ENCODE results near the gene CISD3.

CISD3 gene

DNA sequence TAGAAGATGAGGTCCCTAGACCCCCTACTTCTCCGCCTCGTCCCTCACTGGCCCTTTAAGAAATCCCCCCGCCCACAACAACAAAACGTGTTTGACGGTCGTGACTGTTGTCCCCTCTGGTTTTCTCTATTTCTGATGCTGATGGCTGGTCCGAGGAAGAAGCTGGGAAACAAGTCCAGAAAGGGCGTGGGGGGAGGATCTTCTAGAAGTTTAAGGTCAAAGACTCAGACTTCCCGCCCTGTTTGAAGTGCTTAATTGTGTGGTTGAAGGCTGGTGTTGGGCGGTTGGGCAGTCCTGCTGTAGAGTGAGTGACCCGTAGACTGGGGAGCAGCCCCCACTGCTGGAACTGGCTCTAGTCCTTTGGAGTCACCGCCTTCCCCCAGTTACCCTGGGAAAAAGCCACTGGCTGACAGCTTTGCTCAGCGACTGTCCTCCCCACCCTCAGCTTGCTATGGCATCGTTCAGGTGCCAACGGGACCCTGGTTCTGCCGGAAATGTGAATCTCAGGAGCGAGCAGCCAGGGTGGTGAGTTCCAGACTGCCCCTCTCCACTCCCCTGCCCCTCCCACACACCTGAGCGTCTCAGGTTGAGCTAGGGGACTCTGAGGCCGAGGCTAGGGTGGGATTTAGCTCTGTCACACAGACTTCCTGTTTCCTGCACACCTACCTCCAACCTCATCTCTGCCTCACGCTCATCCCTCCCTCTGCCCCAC lies 23.5 kb upstream of the CISD3 start:
- peak in 2 of 58 donors; percentile 18 to 27 for DNase-seq

DNA sequence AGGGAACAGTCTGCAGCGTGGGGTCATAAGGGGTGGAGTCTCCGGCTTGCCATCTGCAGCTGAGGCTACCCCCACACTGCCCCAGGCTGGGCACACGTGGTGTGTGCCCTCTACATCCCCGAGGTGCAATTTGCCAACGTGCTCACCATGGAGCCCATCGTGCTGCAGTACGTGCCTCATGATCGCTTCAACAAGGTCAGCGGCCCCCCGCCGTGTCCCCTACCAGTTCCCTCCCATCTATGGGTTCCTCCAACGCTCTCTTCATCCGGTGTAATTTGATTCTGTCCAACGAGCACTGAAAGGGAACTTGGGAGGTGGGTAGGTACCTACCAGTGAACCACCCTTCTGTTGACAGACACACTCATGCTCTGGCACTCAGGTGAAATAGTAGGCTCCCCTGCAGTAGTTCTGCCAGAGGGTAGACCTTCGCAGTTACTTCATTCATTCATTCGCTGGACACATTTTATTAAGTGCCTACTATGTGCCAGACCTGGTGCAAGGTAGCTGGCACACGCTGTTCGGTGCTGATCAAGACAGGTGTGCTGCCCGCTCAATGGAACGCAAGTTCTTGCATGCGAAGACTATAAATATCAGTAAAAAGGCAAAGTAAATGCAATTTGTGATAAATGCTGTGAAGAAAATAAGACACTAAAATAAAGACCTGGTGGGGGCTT lies 22.3 kb upstream of the CISD3 start:
- no peak for DNase-seq

DNA sequence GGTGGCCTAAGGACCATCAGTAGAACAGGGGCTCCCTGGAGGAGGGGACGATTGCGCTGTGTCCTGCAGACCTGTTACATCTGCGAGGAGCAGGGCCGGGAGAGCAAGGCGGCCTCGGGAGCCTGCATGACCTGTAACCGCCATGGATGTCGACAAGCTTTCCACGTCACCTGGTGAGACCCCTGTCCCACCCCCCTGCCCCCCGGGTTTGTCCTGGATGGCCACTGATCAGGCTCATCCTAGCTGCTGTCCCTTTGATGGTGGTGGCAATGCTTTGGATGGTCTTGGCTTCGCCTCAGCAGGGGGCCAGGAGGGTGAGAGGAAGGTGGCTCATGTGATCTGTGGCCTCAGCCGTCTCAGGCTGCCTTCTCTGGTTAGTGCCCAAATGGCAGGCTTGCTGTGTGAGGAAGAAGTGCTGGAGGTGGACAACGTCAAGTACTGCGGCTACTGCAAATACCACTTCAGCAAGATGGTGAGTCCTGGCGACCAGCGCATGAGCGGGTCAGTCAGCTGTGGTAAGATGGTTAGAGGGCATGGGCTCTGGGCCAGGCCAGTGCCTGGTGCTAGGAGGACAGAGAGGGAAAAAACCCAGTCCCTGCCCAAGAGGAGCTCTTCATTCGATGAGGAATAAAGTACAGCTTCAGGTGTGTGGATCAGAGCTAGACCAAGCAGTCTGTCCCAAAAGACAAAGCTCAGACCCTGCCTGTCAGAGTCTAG lies 20.9 kb upstream of the CISD3 start:
- no peak for DNase-seq

DNA sequence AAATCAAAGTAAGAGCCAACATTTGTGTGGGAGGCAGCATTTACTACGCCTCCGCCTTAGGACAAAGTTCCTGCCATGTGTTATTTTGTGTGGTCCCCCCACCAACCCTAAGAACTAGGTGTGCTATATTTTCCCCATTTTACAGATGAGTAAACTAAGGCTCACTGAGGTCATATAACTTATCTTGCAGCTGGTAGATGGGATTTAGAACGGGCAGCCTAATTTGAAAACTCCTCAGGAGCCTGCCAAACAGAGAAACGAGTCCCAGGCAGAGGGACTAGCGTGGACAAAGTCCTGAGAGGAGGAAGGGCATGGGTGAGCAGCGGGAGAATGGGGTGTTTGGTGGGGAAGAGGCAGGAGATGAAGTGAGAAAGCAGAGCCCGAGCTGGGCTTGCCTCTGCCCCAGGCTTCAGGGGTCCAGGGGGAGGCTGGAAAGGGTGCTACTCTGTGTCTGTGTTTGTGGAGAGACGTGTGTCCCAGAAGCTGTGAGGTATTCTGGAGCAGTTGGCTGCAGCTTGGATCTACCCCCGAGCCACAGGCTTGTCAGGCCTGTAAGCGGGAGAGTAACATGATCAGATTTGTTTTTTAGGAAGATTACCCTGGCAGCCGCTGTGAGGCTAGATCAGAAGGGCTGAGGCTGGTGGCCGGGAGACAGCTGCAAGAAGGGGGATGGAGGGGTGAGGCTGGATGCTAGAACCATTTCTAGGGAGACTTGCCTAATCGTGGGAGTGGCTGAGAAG lies 20.1 kb upstream of the CISD3 start:
- DNase-seq, result no peak

DNA sequence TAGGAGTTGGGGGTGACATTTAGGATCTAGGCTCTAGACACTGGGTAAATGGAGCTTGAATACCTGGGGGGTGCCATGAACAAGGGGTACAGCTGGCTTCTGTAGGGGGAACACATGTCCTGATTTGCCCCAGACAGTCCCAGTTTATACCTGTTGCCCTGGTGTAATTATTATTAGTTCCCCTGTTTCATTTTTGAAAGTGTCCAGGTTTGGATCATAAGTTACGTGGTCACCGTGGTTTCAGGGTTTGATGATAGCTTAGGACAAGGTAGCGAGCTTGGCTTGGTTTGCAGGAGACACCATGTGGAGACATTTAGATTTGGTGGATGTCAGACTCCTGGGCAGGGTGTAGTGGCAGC lies 19.6 kb upstream of the CISD3 start:
- no peak for DNase-seq

DNA sequence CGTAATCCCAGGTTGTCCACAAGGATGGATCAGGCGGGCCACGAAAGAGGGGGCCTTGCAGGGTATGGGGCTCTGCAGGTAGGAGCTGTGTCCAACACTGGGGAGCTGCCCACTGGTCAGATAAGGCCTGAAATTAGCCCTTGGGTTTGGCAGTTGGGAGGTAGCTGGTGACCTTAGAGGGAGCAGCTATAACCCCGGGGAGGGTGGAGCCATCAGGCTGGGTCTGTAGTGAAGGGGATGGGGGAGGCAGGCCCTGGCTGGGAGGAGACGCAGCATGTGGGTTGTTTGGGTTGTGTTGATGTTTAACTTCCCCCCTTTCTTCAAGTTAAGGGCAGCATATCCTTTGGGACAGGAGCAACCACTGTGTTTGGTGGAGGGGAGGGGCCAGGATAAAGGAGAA lies 19.2 kb upstream of the CISD3 start:
- DNase-seq, result no peak

DNA sequence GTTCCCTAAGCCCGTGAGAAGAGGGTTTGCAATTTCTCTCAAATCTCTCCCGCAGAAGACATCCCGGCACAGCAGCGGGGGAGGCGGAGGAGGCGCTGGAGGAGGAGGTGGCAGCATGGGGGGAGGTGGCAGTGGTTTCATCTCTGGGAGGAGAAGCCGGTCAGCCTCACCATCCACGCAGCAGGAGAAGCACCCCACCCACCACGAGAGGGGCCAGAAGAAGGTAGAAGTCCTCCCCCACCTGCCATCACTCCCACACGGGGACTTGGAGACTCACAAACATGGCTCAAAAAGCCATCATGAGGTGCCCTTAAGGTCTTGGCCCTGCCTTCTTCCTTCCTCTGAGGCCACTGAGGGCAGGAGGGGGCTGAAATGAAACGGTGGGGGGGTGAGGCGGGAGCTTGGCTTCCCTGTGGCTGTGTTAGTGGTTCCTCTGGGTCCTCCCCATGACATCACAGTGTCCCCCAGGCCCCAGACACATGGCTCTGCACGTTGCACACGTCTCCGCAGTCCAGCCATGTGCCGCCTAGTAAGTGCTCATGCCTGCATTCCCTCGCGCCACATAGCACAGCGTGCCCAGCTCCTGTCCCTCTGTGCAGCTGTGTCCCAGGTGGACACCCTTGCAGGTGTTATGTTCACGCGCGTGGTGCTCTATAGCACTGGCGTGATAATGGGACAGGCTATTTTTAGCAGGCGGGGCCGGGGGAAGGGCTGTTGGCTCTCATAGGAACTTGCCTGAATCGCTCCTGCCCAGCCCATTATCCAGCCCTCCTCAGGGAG lies 18.2 kb upstream of the CISD3 start:
- no peak for DNase-seq

DNA sequence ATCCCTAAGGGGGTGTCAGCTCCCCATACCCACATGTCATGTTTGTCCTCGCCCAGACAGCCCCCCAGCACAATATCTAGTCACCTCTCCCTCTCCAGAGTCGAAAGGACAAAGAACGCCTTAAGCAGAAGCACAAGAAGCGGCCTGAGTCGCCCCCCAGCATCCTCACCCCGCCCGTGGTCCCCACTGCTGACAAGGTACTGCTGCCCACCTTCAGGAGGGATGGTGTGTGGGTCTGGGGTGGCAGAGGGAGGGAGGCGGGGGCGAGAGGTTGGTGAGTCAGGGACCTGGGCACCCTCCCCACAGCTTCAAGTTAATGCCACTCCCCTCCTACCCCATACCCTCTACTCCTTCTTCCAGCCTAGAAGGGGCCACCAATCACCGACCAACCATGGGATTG lies 17.5 kb upstream of the CISD3 start:
- no peak for DNase-seq

DNA sequence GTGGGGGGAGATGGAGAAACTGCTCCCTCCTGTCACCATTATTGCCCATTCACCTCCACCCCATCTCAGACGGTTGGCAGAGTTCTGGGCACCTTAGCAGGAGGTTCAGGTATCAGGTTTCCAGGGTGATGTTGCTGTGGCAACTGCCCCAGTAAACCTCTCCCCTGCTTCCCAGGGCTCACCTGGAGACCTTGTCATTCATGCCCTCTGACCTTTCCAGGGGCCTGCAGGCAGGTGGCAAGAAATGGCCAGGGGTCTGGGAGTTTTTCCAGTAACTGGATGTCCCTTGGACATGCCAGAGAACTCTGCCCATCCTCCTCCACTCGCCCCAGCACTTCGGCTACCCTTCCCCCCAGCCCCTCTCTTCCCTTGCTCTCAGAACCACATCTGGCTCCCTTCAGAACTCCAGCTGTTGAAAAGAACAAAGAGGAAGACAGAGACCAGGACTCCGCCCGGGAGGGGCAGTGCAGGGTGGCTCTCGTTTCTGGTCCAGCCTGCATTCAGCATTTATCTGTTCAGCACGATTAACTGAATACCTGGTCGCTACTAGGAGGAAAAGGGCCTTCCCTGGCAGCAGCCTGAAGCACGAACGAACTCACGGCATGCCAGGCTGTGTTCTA lies 16.6 kb upstream of the CISD3 start:
- DNase-seq, result no peak

DNA sequence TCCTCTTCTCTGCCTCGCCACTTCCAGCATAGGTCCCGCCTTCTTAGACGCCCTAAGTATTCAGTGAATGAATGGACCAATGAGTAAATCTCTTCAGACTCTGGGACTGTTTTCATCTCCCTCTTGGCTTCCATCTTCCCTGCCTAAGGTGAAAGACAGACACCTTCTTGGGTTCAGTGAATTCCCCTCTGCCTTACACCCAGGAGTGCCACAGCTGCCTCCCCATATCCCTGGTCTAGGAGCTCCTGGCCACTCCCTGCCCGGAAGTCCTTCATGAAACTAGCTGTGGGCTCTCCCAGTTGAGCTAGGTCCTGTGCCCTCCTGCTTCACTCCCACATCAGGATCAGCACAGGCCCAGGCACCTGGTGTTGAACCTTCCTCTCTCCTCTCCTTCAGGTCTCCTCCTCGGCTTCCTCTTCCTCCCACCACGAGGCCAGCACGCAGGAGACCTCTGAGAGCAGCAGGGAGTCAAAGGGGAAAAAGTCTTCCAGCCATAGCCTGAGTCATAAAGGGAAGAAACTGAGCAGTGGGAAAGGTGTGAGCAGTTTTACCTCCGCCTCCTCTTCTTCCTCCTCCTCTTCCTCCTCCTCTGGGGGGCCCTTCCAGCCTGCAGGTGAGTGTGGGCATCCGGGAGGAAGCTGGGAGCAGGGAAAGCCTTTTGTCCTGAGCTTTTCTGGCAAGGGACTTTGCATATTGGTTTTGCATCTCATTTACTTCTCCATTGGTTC lies 14.8 kb upstream of the CISD3 start:
- DNase-seq, result no peak

DNA sequence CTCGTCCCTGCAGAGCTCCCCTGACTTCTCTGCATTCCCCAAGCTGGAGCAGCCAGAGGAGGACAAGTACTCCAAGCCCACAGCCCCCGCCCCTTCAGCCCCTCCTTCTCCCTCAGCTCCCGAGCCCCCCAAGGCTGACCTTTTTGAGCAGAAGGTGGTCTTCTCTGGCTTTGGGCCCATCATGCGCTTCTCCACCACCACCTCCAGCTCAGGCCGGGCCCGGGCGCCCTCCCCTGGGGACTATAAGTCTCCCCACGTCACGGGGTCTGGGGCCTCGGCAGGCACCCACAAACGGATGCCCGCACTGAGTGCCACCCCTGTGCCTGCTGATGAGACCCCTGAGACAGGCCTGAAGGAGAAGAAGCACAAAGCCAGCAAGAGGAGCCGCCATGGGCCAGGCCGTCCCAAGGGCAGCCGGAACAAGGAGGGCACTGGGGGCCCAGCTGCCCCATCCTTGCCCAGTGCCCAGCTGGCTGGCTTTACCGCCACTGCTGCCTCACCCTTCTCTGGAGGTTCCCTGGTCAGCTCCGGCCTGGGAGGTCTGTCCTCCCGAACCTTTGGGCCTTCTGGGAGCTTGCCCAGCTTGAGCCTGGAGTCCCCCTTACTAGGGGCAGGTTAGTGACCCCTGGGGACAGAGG lies 13.7 kb upstream of the CISD3 start:
- no peak for DNase-seq

DNA sequence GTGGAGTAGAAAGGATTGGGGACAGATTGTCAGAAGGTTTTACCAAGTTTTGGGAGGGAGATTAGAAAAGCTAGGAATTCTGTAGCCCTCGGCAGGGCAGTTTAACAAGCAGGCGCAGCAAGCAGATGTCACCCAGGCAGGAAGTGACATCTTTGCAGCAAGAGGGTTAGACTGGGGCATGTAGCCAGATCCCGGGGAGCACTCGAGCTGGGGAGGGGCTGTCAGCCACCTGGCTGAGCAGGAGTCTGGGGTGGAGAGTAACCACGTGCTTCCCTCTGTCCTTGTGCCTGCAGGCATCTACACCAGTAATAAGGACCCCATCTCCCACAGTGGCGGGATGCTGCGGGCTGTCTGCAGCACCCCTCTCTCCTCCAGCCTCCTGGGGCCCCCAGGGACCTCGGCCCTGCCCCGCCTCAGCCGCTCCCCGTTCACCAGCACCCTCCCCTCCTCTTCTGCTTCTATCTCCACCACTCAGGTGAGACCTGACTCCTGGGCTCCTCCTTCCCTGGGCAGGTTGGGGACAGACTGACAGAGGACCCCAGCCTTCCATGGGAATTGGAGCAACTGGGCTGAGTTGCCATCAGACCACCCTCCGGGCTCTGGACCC lies 12.9 kb upstream of the CISD3 start:
- DNase-seq, result no peak

DNA sequence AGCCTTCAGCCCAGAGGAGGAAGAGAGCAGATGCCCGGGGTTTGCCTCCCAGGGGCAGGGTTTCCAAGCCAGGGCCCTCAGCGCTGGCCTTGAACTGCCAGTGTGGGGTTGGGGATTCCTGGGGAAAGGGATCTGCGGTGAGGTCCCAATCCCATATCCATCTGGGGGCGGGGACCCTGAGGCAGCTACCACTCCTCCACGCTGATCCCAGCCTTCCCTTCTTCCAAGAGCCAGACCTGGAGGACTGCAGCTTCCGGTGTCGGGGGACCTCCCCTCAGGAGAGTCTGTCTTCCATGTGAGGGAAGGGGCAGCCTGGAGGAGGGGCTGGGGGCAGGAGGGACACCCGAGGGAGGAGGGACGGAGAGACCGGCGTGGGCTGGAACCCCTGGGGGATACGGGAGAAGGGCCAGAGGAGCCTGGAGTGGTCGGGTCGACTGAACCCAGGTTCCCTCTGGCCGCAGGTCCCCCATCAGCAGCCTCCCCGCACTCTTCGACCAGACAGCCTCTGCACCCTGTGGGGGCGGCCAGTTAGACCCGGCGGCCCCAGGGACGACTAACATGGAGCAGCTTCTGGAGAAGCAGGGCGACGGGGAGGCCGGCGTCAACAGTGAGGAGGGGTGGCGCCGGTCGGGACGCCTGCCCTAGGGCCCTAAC lies 10.7 kb upstream of the CISD3 start:
- DNase-seq, result no peak

DNA sequence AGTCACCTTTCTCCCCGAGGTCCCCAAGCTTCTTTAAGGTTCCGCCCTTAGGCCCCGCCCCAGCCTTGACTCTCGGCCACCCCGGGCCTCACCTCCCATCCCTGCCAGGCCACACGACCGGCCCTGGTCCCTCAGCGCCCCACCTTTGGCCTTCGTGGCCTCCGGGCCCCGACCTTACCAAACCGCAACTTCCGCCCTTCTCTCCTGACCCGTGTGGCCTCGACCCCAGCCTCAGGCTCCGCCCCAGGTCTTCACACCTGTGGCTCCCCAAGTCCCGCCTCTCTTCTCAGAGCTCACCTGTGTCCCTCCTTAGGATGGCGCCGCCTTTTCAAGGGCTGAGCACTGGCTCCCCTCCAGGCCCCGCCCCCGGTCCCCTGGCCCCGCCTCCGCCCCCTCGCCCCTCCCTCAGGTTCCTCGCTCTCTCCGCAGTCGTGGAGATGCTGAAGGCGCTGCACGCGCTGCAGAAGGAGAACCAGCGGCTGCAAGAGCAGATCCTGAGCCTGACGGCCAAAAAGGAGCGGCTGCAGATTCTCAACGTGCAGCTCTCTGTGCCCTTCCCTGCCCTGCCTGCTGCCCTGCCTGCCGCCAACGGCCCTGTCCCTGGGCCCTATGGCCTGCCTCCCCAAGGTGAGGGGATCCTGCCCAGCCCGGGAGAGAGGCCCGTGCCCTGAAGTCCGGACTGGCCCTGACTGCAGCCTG lies 10.0 kb upstream of the CISD3 start:
- DNase-seq, result peak in 1 of 58 donors; percentile 19

DNA sequence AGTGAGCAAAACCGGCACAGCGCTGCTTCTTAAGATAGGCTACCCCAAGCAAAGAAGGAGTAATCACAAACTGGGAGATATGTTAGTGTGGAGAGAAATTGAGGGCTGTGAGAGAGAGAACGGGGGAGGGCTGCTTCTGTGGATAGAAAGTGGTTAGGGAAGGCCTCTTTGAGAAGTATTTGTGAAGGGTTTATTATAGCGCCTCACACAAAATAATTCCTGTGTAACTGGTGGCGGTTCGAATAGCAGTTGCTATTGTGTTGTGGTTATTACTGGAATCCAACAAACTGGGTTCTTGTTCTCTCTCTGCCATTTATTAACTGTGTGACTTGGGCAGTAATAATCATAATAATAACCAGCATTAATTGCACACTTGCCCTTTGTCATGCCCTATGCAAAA lies 9.2 kb upstream of the CISD3 start:
- no peak for DNase-seq

DNA sequence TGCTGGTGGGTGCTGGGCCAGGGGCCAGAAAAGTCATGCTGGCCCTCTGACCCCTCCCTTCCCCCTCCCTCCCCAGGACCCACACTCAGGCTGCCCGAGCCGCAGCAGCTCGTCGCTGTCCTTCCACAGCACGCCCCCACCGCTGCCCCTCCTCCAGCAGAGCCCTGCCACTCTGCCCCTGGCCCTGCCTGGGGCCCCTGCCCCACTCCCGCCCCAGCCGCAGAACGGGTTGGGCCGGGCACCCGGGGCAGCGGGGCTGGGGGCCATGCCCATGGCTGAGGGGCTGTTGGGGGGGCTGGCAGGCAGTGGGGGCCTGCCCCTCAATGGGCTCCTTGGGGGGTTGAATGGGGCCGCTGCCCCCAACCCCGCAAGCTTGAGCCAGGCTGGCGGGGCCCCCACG lies 8.3 kb upstream of the CISD3 start:
- DNase-seq, result no peak

DNA sequence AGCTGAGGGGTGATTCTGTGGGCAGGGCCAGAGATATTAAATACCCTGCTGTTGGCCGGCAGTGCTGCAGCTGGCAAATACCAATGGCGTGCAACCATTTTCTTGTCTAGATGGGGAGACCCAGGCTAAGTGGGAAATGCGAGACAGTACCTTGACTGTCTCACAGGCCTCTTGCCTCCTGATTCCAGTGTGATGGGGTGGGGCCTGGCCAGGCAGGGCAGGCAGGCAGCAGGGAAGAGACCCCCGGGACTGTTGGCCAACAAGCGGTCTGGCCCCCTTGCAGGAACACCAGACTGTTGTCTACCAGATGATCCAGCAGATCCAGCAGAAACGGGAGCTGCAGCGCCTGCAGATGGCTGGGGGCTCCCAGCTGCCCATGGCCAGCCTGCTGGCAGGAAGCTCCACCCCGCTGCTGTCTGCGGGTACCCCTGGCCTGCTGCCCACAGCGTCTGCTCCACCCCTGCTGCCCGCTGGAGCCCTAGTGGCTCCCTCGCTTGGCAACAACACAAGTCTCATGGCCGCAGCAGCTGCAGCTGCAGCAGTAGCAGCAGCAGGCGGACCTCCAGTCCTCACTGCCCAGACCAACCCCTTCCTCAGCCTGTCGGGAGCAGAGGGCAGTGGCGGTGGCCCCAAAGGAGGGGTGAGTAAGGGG lies 5.7 kb upstream of the CISD3 start:
- DNase-seq, result peak in 54 of 58 donors; percentile 33 to 93 (median 80)
